Measurements from ENCODE around the gene ENTREP1. TPM values are rescaled to one million over a fixed set of nuclear protein-coding genes. Genes with fewer than 3 reads are reported as not detected.

ENTREP1 gene
- total RNA-seq, 1 experiment from 2014 or later: not detected

DNA sequence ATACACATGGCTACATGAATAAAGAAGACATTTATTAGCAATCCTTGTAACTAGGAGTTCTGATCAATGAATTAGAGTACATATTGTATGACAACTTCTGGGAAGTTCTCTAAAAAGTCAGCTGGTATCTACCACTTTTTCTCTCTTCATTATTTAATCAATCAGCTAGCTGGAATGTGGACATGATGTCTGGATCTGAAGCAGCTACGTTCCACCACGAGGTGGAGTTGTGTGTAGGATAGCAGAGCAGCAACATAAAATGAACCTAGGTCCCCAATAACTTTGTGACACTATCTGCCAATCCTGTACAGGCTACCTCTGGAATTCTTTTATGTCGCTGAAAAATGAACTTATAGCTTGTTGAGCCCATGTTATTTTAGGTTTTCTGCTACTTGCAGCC, 32.9 kb upstream of the ENTREP1 start:
- intact Hi-C loops (cut with micrococcal nuclease; ENCODE audit: unreplicated experiment): no loop called here
- H3K4me3 Mint-ChIP-seq (ENCODE audit: unreplicated experiment): no peak overlapping the region
- Histone ChIP-seq H3K4me3 (ENCODE audit: low read depth, low read length) (no peak overlapping the region), H3K9me3 (no peaks in the 10 kb centered on the region), H3K36me3 (ENCODE audit: control insufficient read depth, insufficient read depth, low read length) (no peaks in the 10 kb centered on the region), H3K27me3 (replicated peaks; ENCODE audit: control insufficient read depth, insufficient read depth, low read length) (no peaks in the 10 kb centered on the region), H3K4me1 (no peaks in the 10 kb centered on the region)
- no TSS peak for BruUV-seq (replicated peaks)
- no peak for DNase-seq
- no peaks in the 10 kb centered on the region for H3K36me3 Mint-ChIP-seq (ENCODE audit: insufficient read depth, unreplicated experiment)
- no peaks in the 10 kb centered on the region for H3K9me3 Mint-ChIP-seq (ENCODE audit: unreplicated experiment)
- peaks cover 3% of the 10 kb centered on the region for H3K27me3 Mint-ChIP-seq (ENCODE audit: insufficient read depth, unreplicated experiment)
- H3K4me1 Mint-ChIP-seq (ENCODE audit: low read depth, unreplicated experiment): no peaks in the 10 kb centered on the region
- TF ChIP-seq, protein P1, sequence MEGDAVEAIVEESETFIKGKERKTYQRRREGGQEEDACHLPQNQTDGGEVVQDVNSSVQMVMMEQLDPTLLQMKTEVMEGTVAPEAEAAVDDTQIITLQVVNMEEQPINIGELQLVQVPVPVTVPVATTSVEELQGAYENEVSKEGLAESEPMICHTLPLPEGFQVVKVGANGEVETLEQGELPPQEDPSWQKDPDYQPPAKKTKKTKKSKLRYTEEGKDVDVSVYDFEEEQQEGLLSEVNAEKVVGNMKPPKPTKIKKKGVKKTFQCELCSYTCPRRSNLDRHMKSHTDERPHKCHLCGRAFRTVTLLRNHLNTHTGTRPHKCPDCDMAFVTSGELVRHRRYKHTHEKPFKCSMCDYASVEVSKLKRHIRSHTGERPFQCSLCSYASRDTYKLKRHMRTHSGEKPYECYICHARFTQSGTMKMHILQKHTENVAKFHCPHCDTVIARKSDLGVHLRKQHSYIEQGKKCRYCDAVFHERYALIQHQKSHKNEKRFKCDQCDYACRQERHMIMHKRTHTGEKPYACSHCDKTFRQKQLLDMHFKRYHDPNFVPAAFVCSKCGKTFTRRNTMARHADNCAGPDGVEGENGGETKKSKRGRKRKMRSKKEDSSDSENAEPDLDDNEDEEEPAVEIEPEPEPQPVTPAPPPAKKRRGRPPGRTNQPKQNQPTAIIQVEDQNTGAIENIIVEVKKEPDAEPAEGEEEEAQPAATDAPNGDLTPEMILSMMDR (IDR thresholded peaks at IDR 0.05; ENCODE audit: insufficient read depth in 1 of 2, low read depth in 1 of 2, low read length in 1 of 2, severe bottlenecking in 1 of 2, unreplicated experiment in 1 of 2): peak in 1 of 2 experiments; percentile 2
- H3K27ac Mint-ChIP-seq (ENCODE audit: unreplicated experiment): no peak overlapping the region
- ChIA-PET POLR2A (no interaction called here), CTCF (no interaction called here)

- intact Hi-C loops (cut with micrococcal nuclease; ENCODE audit: unreplicated experiment): no loop called here
- no peaks in the 10 kb centered on the region for H3K4me1 ChIP-seq
- Mint-ChIP-seq H3K4me1 (ENCODE audit: low read depth, unreplicated experiment) (no peaks in the 10 kb centered on the region), H3K27ac (ENCODE audit: unreplicated experiment) (no peak overlapping the region), H3K36me3 (ENCODE audit: insufficient read depth, unreplicated experiment) (no peaks in the 10 kb centered on the region), H3K27me3 (ENCODE audit: insufficient read depth, unreplicated experiment) (peaks cover 3% of the 10 kb centered on the region), H3K4me3 (ENCODE audit: unreplicated experiment) (no peak overlapping the region), H3K9me3 (ENCODE audit: unreplicated experiment) (no peaks in the 10 kb centered on the region)
- DNase-seq: no peak
- TF ChIP-seq, protein P1 (IDR thresholded peaks at IDR 0.05; ENCODE audit: insufficient read depth in 1 of 2, low read depth in 1 of 2, low read length in 1 of 2, severe bottlenecking in 1 of 2, unreplicated experiment in 1 of 2): no peak
- no peak overlapping the region for H3K4me3 ChIP-seq (ENCODE audit: low read depth, low read length)
- no peaks in the 10 kb centered on the region for H3K36me3 ChIP-seq (ENCODE audit: control insufficient read depth, insufficient read depth, low read length)
- no peaks in the 10 kb centered on the region for H3K9me3 ChIP-seq
- no TSS peak for BruUV-seq (replicated peaks)
- ChIA-PET CTCF (no interaction called here), POLR2A (no interaction called here)
- no peaks in the 10 kb centered on the region for H3K27me3 ChIP-seq (replicated peaks; ENCODE audit: control insufficient read depth, insufficient read depth, low read length)
Observed at GRCh38 chr9:69293156-69293555, 31.9 kb upstream of the ENTREP1 start.

DNA sequence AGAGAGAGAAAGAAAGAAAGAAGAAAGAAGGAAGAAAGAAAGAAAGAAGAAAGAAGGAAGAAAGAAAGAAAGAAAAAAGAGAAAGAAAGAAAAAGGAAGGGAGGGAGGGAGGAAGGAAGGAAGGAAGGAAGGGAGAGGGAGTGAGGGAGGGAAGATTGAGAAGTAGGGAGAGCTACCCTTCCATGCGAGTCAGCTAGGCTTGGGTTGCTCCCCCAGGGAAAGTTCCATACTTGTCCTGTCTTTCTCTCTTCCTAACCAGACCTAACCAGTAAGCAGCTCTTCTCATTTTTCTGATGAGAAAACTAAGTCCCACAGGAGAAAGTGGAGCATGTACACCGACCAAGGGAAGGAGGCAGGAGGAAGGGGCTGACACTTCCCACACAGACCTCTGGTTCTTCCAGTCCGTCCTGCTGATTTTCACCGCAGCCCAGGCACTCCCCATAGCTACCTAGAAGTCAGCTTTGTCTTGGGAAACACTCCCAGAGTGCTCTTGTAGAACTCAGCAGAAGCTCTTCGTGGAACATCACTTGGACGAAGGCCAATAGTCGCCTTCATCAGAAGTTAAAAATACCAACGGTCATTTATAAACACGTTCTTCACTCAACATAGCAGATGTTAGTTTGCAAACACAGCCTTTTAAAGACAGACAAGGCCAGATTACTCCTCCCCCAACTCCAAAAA, 29.0 kb upstream of the ENTREP1 start:
- Mint-ChIP-seq H3K9me3 (ENCODE audit: unreplicated experiment) (no peaks in the 10 kb centered on the region), H3K36me3 (ENCODE audit: insufficient read depth, unreplicated experiment) (no peaks in the 10 kb centered on the region), H3K4me1 (ENCODE audit: low read depth, unreplicated experiment) (no peaks in the 10 kb centered on the region), H3K4me3 (ENCODE audit: unreplicated experiment) (no peak overlapping the region), H3K27ac (ENCODE audit: unreplicated experiment) (no peak overlapping the region), H3K27me3 (ENCODE audit: insufficient read depth, unreplicated experiment) (peaks cover 3% of the 10 kb centered on the region)
- H3K36me3 ChIP-seq (ENCODE audit: control insufficient read depth, insufficient read depth, low read length): no peaks in the 10 kb centered on the region
- TF ChIP-seq, protein P1 (IDR thresholded peaks at IDR 0.05; ENCODE audit: insufficient read depth in 1 of 2, low read depth in 1 of 2, low read length in 1 of 2, severe bottlenecking in 1 of 2, unreplicated experiment in 1 of 2): no peak
- CTCF ChIA-PET: no interaction called here
- no peaks in the 10 kb centered on the region for H3K4me1 ChIP-seq
- no peaks in the 10 kb centered on the region for H3K27me3 ChIP-seq (replicated peaks; ENCODE audit: control insufficient read depth, insufficient read depth, low read length)
- no TSS peak for BruUV-seq (replicated peaks)
- H3K9me3 ChIP-seq: no peaks in the 10 kb centered on the region
- DNase-seq: no peak
- intact Hi-C loops (cut with micrococcal nuclease; ENCODE audit: unreplicated experiment): no loop called here
- POLR2A ChIA-PET: no interaction called here
- H3K4me3 ChIP-seq (ENCODE audit: low read depth, low read length): no peak overlapping the region

Data from Caco-2 (cell line).